SK-N-MC (cell line): ENCODE measurements around the gene CEP162.

ENCODE experiments used
- EZH2 ChIP-seq: fragments of 200-600 bp; sonication (generic); IDR thresholded peaks from one replicate; pipeline ENCODE4 v1.6.1; 2017; ENCODE audit warnings: antibody characterized with exemption
- FOXP2 ChIP-seq: optimal IDR thresholded peaks from 2 replicates; pipeline ENCODE3; 2011; ENCODE audit warnings: mild to moderate bottlenecking, moderate library complexity; ENCODE audit not compliant: insufficient read depth; ENCODE audit errors: extremely low read length, control extremely low read depth
- POLR2AphosphoS5 ChIP-seq: IDR thresholded peaks from 2 replicates; pipeline ENCODE4 v1.6.1; 2012; ENCODE audit warnings: mild to moderate bottlenecking, low read depth, low read length, borderline replicate concordance

- no peak for TF ChIP-seq POLR2AphosphoS5
- TF ChIP-seq EZH2, result no peak
- no peak for TF ChIP-seq FOXP2
Observed at GRCh38 chr6:84272298-84272697, 44.9 kb upstream of the CEP162 start.
